Endothelial cell of umbilical vein (primary cell): ENCODE measurements around the gene BBC3. TPM values are rescaled to one million over a fixed set of nuclear protein-coding genes. Genes with fewer than 3 reads are reported as not detected.

ENCODE experiments used
- BruUV-seq: library from RNA; stranded (reverse); fragments of 400-500 nt; replicated peaks from 2 replicates; lab custom pipeline; 2021; lab: Mats Ljungman, UMichigan
- CTCF ChIA-PET: fragments of 300-600, 350-600 bp; sonication (Branson Sonifier 250); formaldehyde crosslinking; loops from one replicate; lab custom pipeline; 2021; ENCODE audit warnings: antibody characterized with exemption, inconsistent platforms; lab: Charles Lee
- POLR2A ChIA-PET: fragments of 300-600, 350-600 bp; sonication (Branson Sonifier 250); formaldehyde crosslinking; loops from one replicate; lab custom pipeline; 2021; ENCODE audit warnings: antibody characterized with exemption, inconsistent platforms; lab: Charles Lee
- DNase-seq: peaks from one replicate; pipeline ENCODE4 v3.0.0-alpha.2; 2011; ENCODE audit warnings: low read depth, low spot score
- FAIRE-seq: peaks from 2 replicates; lab custom pipeline; 2011; peaks lifted over from hg19 to GRCh38; lab: Jason Lieb, UNC
- H2AFZ ChIP-seq: 2 replicates; pipeline ENCODE4 v1.6.0; 2012; ENCODE audit warnings: low read depth, low read length, control low read depth, inconsistent platforms
- H3K27ac ChIP-seq: 2 replicates; pipeline ENCODE4 v1.5.1; 2011; ENCODE audit warnings: low read depth, mild to moderate bottlenecking, control low read depth, low read length, moderate library complexity; ENCODE audit not compliant: insufficient read depth
- H3K27me3 ChIP-seq, 2 experiments: 2 replicates each; pipeline versions ENCODE4 v1.6.0 to v1.6.1; 2011; ENCODE audit warnings: low read length in 2 of 2, mixed read lengths in 1 of 2; ENCODE audit not compliant: control insufficient read depth in 2 of 2, insufficient read depth in 2 of 2
- H3K36me3 ChIP-seq, 2 experiments: 2 replicates in 1 of 2; 3 replicates in 1 of 2; pipeline ENCODE4 v1.5.1; 2011; ENCODE audit warnings: low read length in 2 of 2, mild to moderate bottlenecking in 1 of 2, moderate library complexity in 1 of 2; ENCODE audit not compliant: control insufficient read depth in 2 of 2, insufficient read depth in 2 of 2; ENCODE audit errors: extremely low read depth in 1 of 2
- H3K4me1 ChIP-seq: 3 replicates; pipeline ENCODE4 v1.5.1; 2011; ENCODE audit warnings: mild to moderate bottlenecking, low read length; ENCODE audit not compliant: control insufficient read depth, insufficient read depth; ENCODE audit errors: extremely low read depth
- H3K4me2 ChIP-seq: 2 replicates; pipeline ENCODE4 v1.6.1; 2011; ENCODE audit warnings: low read length, control low read depth, mixed read lengths; ENCODE audit not compliant: insufficient read depth
- H3K4me3 ChIP-seq, 3 experiments: fragments of 200-600 bp in 1 of 3; sonication (generic), shearing (Covaris generic) in 1 of 3; replicated peaks in 1 of 3; 2 replicates each; pipeline ENCODE4 v1.5.1; 2011 to 2016; ENCODE audit warnings: control low read depth in 3 of 3, low read length in 3 of 3, mild to moderate bottlenecking in 2 of 3, inconsistent platforms in 1 of 3, low read depth in 1 of 3, moderate library complexity in 1 of 3; ENCODE audit not compliant: insufficient read depth in 1 of 3
- H3K79me2 ChIP-seq: 2 replicates; pipeline ENCODE4 v1.6.0; 2012; ENCODE audit warnings: low read length, inconsistent platforms; ENCODE audit not compliant: control insufficient read depth, insufficient read depth
- H3K9ac ChIP-seq: replicated peaks from 2 replicates; pipeline ENCODE3; 2011; ENCODE audit warnings: low read length, control low read depth; ENCODE audit not compliant: insufficient read depth; ENCODE audit errors: extremely low read depth
- H3K9me1 ChIP-seq: replicated peaks from 3 replicates; pipeline ENCODE4 v1.6.0; 2011; ENCODE audit warnings: mild to moderate bottlenecking, low read length; ENCODE audit not compliant: control insufficient read depth, insufficient read depth; ENCODE audit errors: extremely low read depth
- H3K9me3 ChIP-seq: replicated peaks from 2 replicates; pipeline ENCODE4 v1.5.1; 2012; ENCODE audit warnings: low read length, inconsistent platforms; ENCODE audit not compliant: control insufficient read depth, insufficient read depth
- H4K20me1 ChIP-seq: replicated peaks from 2 replicates; pipeline ENCODE3; 2011; ENCODE audit warnings: mild to moderate bottlenecking, low read length; ENCODE audit not compliant: control insufficient read depth, insufficient read depth; ENCODE audit errors: extremely low read depth
- EZH2 ChIP-seq: IDR thresholded peaks from 2 replicates; pipeline ENCODE4 v1.6.1; 2012; ENCODE audit warnings: borderline replicate concordance, low read depth, mild to moderate bottlenecking, moderate library complexity, low read length, inconsistent platforms; ENCODE audit not compliant: severe bottlenecking
- FOS ChIP-seq: IDR thresholded peaks from 2 replicates; pipeline ENCODE4 v1.6.1; 2011; ENCODE audit warnings: mild to moderate bottlenecking, low read length, moderate library complexity, borderline replicate concordance; ENCODE audit not compliant: insufficient read depth
- GATA2 ChIP-seq: IDR thresholded peaks from 2 replicates; pipeline ENCODE4 v1.7.0; 2011; ENCODE audit warnings: low read depth, mild to moderate bottlenecking, moderate library complexity, mixed read lengths, low read length; ENCODE audit not compliant: insufficient read length, insufficient read depth
- JUN ChIP-seq: IDR thresholded peaks from 2 replicates; pipeline ENCODE4 v1.6.1; 2011; ENCODE audit warnings: borderline replicate concordance, low read depth; ENCODE audit not compliant: insufficient read length, insufficient read depth
- MYC ChIP-seq: IDR thresholded peaks from one replicate; pipeline ENCODE4 v1.6.1; 2011; ENCODE audit warnings: mild to moderate bottlenecking, low read depth, low read length
- POLR2A ChIP-seq: IDR thresholded peaks from 2 replicates; pipeline ENCODE4 v1.6.1; 2012; ENCODE audit warnings: low read depth, mild to moderate bottlenecking, control low read depth, low read length
- POLR2AphosphoS5 ChIP-seq: IDR thresholded peaks from 2 replicates; pipeline ENCODE4 v1.6.1; 2012; ENCODE audit warnings: low read depth, mild to moderate bottlenecking, control low read depth, low read length, moderate library complexity; ENCODE audit not compliant: insufficient read depth
- dilution Hi-C: fragments of 300-500 bp; cut with MboI; formaldehyde crosslinking; loops from one replicate; pipeline ENCODE4 v1.15.0; 2019; ENCODE audit warnings: low sequenced_read_pairs; ENCODE audit not compliant: extremely low pct_ligation_motif_present
- intact Hi-C: fragments of 100-400 bp; cut with micrococcal nuclease; formaldehyde crosslinking; loops from one replicate; pipeline ENCODE4 v1.10.0; 2022
- polyA plus RNA-seq, 4 experiments: library from polyadenylated mRNA; depleted of rRNA in 3 of 4; stranded (reverse) in 3 of 4; unstranded in 1 of 4; fragments of >200 nt; gene quantifications; 2 replicates each; pipeline versions ENCODE4 v1.2.1 to v1.2.3, GENCODE V29; 2011 to 2012; ENCODE audit warnings: missing spikeins in 1 of 4
- total RNA-seq: library from RNA; stranded (reverse); gene quantifications from 2 replicates; pipeline ENCODE4 v1.2.3, GENCODE V29; 2021
- TF ChIP-seq, protein P1 (sequence below): IDR thresholded peaks from 2 replicates; pipeline ENCODE4 v1.6.1; 2011; ENCODE audit not compliant: insufficient read depth, insufficient read length
- TF ChIP-seq, protein P2 (sequence below), 2 donors: IDR thresholded peaks; 1 replicate in 1 of 2; 2 replicates in 1 of 2; pipeline ENCODE4 v1.5.1; 2011; ENCODE audit warnings: low read length in 2 of 2, mild to moderate bottlenecking in 2 of 2, moderate library complexity in 2 of 2, control low read depth in 1 of 2, inconsistent platforms in 1 of 2, low read depth in 1 of 2; ENCODE audit not compliant: insufficient read depth in 1 of 2; ENCODE audit errors: extremely low read depth in 1 of 2

BBC3 gene
- total and polyA plus RNA-seq, 2 donors (not counting 3 experiments of a cell fraction or from before 2014, with no cell fraction given): 11.3 to 35.7 TPM

- no TSS peak for BruUV-seq
- dilution Hi-C loops (no loop called here), intact Hi-C loops (loop anchor here (5.0 kb wide), 1 partner anchor 472 kb away; the partner anchor contains the start of gene SLC1A5)
- no peaks in the 10 kb centered on the region for H3K9me1 ChIP-seq
- no peak overlapping the region for H3K4me2 ChIP-seq
- H3K27me3 ChIP-seq: no peaks in the 10 kb centered on the region
- H3K36me3 ChIP-seq: peaks cover 10 to 20% of the 10 kb centered on the region in 2 experiments
- TF ChIP-seq JUN: no peak
- TF ChIP-seq EZH2: no peak
- TF ChIP-seq POLR2AphosphoS5: no peak
- no peak for TF ChIP-seq MYC
- TF ChIP-seq, protein P1, sequence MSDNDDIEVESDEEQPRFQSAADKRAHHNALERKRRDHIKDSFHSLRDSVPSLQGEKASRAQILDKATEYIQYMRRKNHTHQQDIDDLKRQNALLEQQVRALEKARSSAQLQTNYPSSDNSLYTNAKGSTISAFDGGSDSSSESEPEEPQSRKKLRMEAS: no peak
- no peak for TF ChIP-seq FOS
- TF ChIP-seq, protein P2, sequence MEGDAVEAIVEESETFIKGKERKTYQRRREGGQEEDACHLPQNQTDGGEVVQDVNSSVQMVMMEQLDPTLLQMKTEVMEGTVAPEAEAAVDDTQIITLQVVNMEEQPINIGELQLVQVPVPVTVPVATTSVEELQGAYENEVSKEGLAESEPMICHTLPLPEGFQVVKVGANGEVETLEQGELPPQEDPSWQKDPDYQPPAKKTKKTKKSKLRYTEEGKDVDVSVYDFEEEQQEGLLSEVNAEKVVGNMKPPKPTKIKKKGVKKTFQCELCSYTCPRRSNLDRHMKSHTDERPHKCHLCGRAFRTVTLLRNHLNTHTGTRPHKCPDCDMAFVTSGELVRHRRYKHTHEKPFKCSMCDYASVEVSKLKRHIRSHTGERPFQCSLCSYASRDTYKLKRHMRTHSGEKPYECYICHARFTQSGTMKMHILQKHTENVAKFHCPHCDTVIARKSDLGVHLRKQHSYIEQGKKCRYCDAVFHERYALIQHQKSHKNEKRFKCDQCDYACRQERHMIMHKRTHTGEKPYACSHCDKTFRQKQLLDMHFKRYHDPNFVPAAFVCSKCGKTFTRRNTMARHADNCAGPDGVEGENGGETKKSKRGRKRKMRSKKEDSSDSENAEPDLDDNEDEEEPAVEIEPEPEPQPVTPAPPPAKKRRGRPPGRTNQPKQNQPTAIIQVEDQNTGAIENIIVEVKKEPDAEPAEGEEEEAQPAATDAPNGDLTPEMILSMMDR (IDR thresholded peaks at IDR 0.05; ENCODE audit: extremely low read depth in 1 of 2, insufficient read depth in 1 of 2, low read depth in 1 of 2, low read length in 2 of 2): no peak
- TF ChIP-seq GATA2: no peak
- TF ChIP-seq POLR2A: no peak
- no peak overlapping the region for H3K9ac ChIP-seq
- POLR2A ChIA-PET: no interaction called here
- FAIRE-seq (no peak), DNase-seq (no peak)
- H2AFZ ChIP-seq: no peak overlapping the region
- CTCF ChIA-PET: no interaction called here
- peaks cover 11% of the 10 kb centered on the region for H3K4me1 ChIP-seq
- H3K9me3 ChIP-seq: no peaks in the 10 kb centered on the region
- H3K27ac ChIP-seq: no peak overlapping the region
- H3K4me3 ChIP-seq: no peak overlapping the region
- H3K79me2 ChIP-seq: peaks cover 9% of the 10 kb centered on the region
- no peaks in the 10 kb centered on the region for H4K20me1 ChIP-seq
These were observed 28.0 kb upstream of the BBC3 start for GRCh38 chr19:47258895-47259555.
